HuH-7.5 (cell line): ENCODE measurements around the gene RASGRP4.
A peak's percentile ranks its signal among the peaks of the same experiment; 100 is the strongest.
"Not testable (repeated sequence)": the region's sequence is repeated elsewhere in the genome, so short reads cannot be mapped to it uniquely, and the experiment has no call there.

Experiments used
- DNase-seq: peaks from one replicate; pipeline ENCODE4 v3.0.0; 2011; ENCODE audit warnings: low spot score

Gene RASGRP4, protein sequence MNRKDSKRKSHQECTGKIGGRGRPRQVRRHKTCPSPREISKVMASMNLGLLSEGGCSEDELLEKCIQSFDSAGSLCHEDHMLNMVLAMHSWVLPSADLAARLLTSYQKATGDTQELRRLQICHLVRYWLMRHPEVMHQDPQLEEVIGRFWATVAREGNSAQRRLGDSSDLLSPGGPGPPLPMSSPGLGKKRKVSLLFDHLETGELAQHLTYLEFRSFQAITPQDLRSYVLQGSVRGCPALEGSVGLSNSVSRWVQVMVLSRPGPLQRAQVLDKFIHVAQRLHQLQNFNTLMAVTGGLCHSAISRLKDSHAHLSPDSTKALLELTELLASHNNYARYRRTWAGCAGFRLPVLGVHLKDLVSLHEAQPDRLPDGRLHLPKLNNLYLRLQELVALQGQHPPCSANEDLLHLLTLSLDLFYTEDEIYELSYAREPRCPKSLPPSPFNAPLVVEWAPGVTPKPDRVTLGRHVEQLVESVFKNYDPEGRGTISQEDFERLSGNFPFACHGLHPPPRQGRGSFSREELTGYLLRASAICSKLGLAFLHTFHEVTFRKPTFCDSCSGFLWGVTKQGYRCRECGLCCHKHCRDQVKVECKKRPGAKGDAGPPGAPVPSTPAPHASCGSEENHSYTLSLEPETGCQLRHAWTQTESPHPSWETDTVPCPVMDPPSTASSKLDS

GRCh38 chr19:38425810-38426466 lies at the start of gene RASGRP4:
RASGRP4 (minus strand) TSS chr19:38426219; CDS start chr19:38426091, 128 bp downstream.
- DNase-seq: no peak

GRCh38 chr19:38475176-38475575 lies 49.2 kb upstream of the RASGRP4 start:
- no peak for DNase-seq

GRCh38 chr19:38473201-38473600 lies 47.2 kb upstream of the RASGRP4 start:
- no peak for DNase-seq

- DNase-seq: not testable (repeated sequence)
These were observed 46.7 kb upstream of the RASGRP4 start for GRCh38 chr19:38472725-38473124.

GRCh38 chr19:38470788-38471480 lies 44.9 kb upstream of the RASGRP4 start:
- DNase-seq: no peak

DNA sequence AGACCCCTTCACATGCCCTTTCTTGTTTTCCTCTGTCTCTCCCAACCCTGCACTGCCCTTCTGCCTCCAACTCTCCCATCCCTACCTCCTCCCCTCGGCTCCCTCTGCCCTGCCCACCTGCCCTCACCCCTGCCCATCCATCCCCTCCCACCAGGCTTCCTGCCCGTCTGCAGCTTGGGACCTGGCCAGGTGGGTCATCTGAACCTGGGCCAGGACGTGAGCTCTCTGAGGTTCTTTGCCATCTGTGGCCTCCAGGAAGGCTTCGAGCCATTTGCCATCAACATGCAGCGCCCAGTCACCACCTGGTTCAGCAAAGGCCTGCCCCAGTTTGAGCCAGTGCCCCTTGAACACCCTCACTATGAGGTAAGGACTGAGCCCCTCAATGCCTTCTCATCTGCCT lies 43.1 kb upstream of the RASGRP4 start:
- no peak for DNase-seq

GRCh38 chr19:38467541-38468525 lies 41.8 kb upstream of the RASGRP4 start:
- DNase-seq: no peak

- DNase-seq: no peak
These were observed 40.0 kb upstream of the RASGRP4 start for GRCh38 chr19:38466050-38466449.

DNA sequence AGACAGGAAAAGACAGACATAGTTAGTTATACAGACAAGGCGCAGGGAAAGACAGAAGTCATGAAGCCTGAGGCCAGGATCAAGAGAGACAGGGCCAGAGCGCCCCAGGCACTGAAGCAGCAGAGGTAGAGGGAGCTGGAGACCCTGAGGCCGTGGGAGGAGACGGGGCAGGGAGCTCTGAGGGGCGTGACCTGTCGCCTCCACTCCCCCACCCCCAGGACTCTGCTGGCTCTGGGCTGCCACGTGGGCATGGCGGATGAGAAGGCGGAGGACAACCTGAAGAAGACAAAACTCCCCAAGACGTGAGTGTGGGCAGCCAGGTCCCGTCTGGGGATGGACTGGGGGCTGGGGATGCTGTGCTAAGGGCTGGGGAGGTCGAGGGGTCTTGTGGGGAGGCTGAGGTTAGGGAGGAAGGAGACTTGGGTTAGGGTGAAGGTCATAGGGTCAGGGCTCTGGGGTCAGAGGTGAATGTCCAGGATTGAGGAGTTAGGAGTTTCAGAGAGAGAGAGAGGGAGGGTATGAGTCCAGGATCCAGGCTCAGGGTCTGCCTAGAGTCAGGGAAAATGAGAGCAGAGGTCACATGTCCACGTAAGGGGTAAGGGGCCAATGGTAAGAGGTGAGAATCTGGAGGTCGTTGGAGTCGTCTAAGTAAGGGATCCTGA lies 38.5 kb upstream of the RASGRP4 start:
- no peak for DNase-seq

GRCh38 chr19:38463365-38463764 lies 37.3 kb upstream of the RASGRP4 start:
- DNase-seq: no peak

GRCh38 chr19:38458991-38459390 lies 33.0 kb upstream of the RASGRP4 start:
- no peak for DNase-seq

GRCh38 chr19:38457690-38458405 lies 31.8 kb upstream of the RASGRP4 start:
- DNase-seq: no peak

- DNase-seq: no peak
These were observed 31.2 kb upstream of the RASGRP4 start for GRCh38 chr19:38457202-38457601.

DNA sequence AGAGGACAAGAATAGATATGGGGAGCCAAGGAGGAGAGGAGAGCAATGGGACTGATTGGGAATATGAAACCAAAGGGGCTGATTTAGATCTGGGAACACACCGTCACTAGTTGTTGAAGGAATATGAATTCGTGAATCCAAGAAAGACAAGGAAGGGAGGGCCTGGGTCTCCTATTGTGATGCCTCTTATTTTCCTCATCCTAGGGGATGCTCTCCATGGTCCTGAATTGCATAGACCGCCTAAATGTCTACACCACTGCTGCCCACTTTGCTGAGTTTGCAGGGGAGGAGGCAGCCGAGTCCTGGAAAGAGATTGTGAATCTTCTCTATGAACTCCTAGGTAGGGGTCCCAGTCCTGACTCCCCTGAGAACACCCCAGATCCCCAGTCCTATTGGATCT lies 29.0 kb upstream of the RASGRP4 start:
- peak; percentile 74 for DNase-seq

DNA sequence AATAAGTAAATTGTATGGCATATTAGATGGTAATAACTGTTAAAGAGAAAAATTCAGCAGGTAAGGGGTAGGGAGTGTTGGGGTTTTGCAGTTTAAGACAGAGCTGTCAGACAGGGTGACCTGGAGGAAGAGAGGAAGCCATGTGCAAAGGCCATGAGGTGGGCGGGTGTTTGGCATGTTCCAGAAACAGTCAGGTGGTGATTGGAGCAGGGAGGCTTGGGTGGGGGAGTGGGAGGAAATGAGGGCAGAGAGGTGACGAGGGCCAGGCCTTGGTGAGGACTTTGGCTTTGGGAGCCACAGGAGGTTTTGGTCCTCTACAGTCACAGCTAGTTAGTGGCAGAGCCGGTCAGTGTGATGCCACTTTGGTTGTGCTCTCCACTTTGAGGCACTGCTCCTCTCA lies 27.6 kb upstream of the RASGRP4 start:
- DNase-seq: no peak

- DNase-seq: no peak
These were observed 26.7 kb upstream of the RASGRP4 start for GRCh38 chr19:38452430-38453366.

DNA sequence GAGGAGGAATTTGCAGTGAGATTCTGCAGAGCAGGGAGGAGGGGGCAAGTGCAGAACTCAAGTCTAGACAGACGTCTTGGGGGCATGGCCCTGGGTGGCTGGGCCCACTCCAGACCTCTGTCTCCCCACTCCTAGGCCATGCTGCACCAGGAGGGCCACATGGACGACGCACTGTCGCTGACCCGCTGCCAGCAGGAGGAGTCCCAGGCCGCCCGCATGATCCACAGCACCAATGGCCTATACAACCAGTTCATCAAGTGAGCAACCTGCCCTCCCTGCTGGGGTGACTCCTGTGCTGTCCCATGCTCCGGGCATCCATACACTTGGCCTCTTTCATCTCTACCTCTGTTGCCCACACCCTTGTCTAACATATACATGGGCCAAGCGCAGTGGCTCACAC lies 25.6 kb upstream of the RASGRP4 start:
- no peak for DNase-seq

GRCh38 chr19:38451036-38451435 lies 25.0 kb upstream of the RASGRP4 start:
- DNase-seq: no peak

DNA sequence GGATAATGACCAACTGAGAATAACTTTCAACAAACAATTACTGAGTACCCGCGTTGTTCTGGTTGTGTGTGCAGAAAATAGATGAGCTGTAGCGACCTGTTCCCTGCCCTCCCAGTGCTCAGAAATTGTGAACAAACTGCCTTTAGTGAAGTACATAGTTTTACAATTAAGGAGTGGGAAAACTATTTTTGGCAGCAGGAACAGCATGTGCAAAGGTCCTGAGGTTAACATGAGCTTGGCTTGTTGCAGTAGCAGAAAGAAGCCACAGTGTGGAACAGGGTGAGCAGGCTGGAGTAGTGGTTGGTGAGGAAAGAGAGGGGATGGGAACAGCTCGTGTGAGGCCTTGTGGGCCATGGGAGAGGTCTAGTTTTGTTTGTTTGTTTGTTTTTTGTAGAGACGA lies 23.5 kb upstream of the RASGRP4 start:
- DNase-seq: no peak
